Fibroblast of skin of back (primary cell): ENCODE results near the gene SOAT2.
"Not testable (repeated sequence)": the region's sequence is repeated elsewhere in the genome, so short reads cannot be mapped to it uniquely, and the experiment has no call there.

ENCODE experiments used
- DNase-seq: peaks from one replicate; pipeline ENCODE4 v3.0.0-alpha.2; 2013

The SOAT2 gene

DNA sequence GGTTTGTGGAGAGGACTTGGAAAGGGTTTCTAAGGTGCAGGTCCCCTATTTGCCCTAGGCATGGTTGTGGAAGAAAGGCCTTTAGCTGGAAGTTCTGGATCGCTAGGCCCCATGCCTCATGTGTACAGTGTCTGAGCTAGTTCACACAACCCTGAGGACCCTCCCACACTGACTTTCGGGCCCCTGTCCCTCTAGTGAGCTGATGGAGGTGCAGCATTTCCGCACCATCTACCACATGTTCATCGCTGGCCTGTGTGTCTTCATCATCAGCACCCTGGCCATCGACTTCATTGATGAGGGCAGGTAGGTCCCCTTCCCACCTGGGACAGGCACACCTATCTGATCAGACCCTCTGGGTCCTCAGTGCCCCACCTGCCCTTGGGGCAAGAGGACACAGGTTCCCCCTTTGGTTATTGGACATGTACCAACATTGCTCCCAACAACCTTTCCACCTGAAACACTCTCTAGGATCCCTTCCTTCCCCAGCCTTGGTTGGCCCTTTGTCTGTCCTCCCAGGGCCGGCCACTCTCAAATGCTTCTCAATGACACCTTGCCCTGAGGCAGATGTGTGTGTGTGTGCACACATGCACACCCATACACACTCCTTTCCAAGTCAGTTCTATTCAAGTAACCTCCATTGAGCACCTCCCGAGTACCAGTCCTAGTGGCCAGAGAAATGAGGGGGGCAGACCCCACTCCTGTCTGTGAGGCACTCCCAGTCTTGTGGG is 2.6 kb downstream of the SOAT2 start:
- DNase-seq = no peak

DNA sequence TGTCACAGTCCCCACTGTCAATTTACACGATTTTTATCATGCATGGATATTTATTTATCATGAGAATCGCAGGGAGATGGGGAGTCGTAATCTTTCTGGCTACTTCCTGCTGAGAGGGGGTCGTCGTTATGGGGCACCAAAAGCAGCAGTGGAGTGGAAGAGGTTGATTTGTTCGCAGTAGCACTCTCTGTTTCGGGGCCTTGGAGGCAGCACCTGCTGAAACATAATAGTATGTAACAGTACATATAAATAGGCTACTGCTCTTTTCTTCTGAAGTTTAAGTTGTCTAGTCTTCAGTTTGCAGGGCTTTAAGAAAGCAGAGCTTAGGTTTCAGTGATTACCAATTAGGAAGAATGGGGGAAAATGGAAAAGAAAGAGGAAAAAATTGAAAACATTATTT is 3.8 kb downstream of the SOAT2 start:
- no peak for DNase-seq

DNA sequence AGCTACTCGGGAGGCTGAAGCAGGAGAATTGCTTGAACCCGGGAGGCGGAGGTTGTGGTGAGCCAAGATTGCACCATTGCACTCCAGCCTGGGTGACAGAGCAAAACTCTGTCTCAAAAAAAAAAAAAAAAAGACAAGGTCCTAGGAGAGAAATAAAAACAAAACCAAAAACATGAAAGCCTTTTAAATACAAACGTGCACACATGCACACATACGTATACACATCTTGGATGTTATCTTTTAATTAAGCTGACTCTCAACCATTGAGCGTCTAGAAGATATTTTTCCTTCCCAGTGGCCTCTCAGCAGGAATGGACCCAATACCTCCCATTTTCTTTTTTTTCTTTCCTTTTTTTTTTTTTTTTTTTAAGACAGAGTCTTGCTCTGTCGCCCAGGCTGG is 9.1 kb downstream of the SOAT2 start:
- DNase-seq = not testable (repeated sequence)

DNA sequence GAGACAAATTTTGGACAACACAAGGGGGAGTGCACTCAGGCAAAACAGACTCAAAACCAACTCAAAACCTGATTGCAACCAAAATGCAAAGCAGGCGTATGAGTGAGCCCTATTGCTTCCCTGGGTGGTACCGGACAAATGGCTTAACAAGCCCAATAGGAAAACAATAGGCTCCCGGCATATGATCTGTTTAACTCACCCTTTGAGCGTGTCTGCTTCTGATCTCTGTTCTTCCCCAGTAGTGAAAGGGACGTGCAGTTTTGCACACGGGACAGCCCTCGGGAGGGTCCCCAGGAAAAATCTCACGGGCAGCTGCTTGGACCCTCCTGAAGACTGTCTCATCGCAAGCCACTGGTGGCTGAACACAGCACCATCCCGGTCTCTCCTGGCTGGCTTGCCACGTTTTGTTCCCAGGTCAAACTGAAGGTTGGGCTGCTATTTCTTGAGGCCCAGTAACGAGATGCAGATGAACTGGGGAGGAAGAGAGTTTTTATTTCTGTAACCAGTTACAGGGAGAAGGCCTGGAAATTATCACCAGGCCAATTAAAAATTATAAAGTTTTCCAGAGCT is 9.9 kb downstream of the SOAT2 start:
- no peak for DNase-seq

DNA sequence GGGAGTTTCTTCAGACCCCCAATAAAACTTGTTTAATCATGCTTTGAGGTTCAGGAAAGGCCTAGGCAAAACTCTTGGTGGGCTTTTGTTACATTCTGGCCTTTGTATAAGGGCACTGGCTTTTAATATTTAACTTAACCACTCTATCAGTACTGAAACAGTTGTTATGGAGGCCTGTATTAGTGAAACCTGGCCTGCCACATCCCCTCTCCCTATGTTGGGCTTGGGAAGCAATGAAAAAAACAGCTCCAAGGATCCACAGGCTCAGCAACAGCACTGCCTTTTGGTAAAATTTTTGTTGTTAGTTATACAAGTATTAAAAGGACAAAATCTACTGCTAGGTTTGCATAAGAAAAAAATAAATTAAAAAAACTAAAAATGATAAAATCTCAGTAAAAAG is 10.7 kb downstream of the SOAT2 start:
- no peak for DNase-seq

DNA sequence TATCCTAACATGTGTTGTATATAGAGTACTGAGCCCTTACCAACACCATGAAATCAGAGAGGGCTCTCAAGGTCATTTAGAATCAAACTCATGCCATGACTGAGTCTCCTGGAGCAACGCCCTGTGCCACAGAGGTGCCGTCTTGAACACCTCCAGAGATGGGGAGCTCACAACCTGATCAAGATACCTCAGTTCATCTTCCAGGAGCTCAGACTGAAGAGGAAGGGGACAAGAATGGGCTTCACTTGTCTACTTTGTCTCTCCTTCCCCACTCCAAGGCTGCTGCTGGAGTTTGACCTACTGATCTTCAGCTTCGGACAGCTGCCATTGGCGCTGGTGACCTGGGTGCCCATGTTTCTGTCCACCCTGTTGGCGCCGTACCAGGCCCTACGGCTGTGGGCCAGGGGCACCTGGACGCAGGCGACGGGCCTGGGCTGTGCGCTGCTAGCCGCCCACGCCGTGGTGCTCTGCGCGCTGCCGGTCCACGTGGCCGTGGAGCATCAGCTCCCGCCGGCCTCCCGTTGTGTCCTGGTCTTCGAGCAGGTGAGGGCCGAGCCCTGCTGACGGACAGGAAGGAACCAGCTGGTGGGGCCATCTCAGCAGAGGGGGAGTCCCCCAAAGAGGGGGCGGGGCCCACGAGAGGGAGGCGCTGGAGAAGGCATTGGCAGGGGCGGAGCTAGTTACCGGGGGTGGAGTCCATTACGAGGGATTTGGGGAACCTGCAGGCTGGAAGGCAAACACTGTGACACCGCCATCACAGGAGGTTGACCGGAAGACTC is 12.0 kb downstream of the SOAT2 start:
- DNase-seq = no peak

DNA sequence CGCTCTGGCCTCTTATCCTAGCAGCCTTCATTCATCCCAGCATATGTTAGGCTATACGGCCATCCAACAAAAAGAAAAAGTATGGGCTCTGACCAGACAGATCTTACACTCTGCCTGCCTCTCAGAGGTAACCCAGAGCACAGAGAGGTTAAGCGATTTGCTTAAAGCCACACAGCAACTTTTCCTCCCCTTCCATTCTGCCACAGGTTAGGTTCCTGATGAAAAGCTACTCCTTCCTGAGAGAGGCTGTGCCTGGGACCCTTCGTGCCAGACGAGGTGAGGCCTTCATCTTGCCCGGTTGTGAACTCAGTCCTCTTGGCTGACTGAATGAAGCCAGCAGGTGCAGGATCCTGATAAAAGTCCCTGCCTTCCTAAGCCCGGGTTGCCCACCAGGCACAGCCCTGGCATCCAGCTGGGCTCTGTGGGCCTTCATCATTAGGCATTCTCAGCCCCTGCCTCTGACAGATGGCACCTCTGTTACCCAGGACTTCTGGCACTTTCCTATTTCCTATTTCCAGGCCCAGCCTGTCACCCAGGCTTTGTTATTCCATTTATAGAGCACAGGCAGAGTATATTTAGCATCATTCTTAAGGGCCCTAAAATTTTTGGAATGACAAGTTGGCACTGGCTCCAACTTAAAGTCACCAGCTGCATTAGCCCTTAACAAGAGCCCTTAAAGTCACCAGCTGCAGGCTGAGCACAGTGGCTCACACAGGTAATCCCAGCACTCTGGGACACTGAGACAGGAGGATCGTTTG is 12.8 kb downstream of the SOAT2 start:
- peak; percentile 21 for DNase-seq

DNA sequence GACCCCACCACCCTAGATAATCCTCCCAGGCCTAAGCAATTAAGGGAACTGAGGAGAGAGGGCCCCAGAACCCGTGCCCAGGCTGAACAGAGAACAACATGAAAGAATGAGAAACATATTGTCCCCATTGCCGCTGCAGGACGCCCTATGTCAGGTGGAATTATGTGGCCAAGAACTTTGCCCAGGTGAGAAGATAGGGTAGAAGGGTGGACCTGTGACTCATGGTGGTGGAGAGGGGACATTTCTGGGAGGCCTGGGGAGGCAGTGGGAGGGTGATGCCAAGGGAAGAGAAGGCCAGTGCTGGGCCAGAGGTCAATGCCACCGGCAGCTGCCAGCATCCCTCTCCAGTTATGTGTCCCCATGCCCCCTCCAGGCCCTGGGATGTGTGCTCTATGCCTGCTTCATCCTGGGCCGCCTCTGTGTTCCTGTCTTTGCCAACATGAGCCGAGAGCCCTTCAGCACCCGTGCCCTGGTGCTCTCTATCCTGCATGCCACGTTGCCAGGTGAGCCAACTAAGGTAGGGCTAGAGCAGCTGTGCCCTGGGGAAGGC is 15.5 kb downstream of the SOAT2 start:
- no peak for DNase-seq

DNA sequence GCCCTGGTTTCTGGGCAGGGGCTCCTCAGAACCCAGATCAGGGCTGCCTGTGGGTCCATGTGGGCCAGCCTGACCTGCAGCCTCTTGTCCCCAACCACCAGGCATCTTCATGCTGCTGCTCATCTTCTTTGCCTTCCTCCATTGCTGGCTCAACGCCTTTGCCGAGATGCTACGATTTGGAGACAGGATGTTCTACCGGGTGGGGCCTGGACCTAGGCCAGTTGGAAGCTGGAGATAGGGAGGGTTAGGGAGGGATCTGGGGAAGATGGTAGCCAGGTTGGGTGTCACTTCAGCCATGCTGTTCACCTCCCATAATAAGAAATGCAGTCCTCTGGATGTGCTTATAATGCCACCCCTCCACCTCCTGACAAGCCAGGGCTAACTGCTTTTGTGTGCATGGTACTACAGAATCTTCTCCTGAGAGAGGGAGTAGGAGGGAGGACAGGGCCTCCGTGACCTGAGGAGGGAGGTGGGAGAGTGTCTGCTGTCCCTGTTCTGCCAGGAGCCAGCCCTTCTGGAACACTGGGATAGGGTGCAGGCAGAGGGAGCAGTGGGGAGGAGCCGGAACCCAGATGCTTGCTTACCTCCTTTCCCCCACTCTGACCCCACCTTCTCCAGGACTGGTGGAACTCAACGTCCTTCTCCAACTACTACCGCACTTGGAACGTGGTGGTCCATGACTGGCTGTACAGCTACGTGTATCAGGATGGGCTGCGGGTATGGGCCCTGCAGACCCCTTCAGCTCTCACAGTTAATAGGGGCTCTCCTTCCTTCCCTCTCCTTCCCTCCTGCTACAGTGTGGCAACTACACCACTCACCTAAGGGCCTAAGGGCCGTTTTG is 17.6 kb downstream of the SOAT2 start:
- no peak for DNase-seq

DNA sequence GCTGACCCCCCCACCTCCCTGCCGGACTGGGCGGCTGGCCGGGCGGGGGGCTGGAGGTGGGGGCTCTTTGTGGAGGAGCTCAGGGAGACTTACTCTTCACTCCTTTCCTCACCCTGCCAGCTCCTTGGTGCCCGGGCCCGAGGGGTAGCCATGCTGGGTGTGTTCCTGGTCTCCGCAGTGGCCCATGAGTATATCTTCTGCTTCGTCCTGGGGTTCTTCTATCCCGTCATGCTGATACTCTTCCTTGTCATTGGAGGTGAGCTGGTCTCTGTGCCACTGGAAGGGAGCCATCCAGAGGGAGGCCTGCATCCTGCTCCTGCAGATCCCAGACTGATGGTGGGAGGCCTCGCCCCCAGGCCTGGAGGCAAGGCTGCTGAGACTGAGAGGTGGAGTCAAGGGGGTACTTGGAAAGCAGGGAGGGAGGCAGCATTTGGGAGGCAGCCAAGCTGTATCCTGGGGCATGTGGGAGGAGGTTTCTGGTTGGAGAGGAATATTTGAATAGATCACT is 19.7 kb downstream of the SOAT2 start:
- peak; percentile 44 for DNase-seq

DNA sequence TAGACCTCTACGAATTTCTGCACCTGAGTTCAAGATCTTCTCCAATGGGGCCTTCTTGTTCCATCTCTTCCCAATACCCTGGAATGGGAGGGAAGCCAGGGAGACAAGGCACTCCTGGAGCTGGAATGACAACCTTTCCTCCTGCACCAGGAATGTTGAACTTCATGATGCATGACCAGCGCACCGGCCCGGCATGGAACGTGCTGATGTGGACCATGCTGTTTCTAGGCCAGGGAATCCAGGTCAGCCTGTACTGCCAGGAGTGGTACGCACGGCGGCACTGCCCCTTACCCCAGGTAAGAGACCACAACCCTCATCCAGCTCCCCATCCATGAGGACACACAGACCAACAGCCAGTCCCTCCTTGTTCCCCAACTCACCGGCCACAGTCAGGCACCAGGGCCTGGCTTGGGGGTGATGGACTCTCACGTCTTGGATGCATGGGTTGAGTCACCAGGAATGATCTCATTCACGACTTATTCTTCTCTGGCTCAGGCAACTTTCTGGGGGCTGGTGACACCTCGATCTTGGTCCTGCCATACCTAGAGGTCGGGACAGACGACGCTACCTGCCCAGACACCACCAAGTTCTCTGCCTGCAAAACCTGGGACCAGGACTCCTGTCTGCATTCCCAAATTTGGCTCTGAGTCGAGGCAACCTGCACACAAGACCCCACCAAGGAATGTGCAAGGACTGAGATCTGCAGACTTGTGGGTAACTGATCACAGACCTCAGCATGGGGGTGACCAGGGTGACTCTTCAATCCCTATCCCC is 20.5 kb downstream of the SOAT2 start:
- peak; percentile 52 for DNase-seq

DNA sequence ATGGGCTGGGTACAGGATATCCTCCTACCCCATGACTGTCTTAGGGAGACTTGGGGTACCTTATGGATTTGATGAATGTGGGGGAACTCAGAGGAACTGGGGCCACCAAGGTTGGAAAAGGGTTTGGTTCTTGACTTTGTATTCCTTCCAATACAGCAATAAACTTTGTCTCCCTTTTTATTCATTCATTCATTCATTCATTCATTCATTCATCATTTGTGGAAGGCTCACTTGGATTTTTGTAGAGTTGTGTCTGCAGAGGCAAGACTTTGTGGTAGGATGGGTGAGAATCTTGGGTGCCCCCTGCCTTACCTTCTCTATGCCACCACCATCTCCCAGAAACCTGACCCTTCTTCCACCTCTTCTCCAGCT is 21.1 kb downstream of the SOAT2 start:
- DNase-seq = no peak

DNA sequence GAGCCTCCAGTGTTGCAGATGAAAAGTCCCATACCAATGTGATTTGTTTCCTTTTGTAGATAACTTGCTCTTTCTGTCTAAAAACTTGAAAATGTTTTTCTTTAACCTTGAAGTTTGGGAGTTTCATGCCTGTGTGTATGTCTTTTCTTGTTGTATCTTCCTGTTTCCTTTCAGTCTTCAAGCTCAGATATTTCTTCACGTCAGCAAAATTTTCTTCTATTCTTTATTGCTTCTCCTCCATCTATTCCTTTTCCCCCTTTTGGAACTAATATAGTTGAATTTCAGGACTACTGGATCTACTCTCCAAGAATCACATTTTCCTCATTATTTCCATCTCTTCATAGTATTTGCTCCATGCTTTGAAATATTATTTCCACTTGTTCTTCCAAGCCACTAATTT is 23.9 kb downstream of the SOAT2 start:
- DNase-seq = no peak

DNA sequence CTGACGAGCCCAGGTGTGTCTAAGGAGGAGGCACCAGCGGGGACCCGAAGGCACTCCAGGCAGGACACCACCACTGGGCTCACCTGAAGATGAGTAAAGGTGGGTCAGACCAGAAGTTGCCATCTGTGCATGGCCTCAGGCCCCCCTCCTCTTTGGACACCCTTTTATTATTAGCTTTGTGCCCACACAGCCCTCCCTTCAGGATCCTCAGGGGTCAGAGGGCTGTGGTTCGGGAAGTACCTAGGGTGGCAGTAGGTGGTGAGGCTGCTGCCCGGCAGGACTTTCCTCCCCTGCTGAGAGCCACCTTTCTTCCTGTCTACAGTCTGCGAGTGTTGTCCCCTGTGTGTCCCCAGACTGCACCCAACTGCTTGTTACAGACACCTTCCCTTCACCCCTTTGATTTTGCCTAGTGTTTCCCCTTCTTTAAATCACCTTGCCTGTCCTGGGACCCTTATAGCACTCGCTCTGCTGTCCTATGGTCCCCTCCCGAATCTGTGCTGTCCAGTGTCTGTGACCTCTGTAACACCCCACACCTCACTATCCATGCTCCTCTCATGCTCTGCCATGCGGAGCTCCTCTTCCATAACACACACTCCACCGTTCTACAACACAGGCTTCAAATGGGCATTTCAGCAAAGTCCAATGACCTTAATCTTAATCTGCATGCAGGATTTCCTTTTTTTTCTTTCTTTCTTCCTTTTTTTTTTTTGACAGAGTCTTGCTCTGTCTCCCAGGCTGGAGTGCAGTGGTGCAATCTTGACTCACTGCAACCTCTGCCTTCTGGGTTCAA is 25.7 kb downstream of the SOAT2 start:
- DNase-seq = no peak

DNA sequence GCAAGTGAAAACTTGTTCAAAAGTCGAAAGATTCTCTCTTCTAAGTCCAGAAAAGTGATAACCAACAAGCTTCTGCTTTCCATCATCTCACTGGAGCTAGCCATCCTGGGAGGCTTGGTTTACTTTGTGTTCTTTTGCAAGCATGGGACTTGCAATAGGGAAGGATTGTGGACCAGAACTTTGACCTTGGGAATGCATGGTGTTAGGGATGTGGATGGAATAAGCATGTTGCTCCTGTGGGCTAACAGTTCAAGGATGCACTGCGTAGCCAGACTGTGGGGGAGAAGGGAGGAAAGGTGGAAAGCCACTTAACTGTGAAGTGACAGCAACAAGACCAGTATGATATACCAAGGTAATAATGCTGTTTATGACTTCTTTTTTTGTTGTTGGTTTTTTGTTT is 28.6 kb downstream of the SOAT2 start:
- no peak for DNase-seq

DNA sequence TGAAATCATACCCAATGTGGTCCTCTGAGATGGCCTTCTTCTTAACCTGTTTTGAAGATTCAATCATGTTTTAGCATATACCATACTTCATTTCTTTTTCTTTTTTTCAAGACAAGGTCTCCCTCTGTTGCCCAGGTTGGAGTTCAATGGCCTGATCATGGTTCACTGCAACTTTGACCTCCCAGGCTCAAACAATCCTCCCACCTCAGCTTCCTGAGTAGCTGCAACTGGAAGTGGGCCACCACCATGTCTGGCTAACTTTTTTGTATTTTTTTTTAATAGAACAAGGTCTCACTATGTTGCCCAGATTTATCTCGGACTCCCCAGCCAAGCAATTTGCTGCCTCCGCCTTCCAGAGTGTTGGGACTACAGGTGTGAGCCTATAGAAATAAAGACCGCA is 30.4 kb downstream of the SOAT2 start:
- DNase-seq = no peak

DNA sequence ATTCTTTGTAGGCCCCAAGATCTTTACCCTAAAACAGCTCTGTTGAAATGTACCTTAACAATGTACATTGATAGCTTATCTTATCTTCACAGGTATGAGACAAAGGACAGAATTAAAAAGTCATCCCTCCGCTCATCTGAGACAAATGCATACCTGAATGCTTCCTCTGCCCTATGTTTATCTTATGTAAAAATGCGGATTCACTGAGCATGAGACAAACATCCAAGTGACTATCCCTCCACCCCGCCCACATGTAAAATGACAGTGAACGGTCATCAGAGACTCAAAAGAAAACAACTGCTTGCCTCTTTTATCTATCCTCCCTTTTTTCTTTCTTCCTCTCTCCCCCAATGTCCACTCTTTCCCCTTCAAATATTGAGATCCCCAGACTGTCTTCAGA is 40.1 kb downstream of the SOAT2 start:
- DNase-seq = no peak

DNA sequence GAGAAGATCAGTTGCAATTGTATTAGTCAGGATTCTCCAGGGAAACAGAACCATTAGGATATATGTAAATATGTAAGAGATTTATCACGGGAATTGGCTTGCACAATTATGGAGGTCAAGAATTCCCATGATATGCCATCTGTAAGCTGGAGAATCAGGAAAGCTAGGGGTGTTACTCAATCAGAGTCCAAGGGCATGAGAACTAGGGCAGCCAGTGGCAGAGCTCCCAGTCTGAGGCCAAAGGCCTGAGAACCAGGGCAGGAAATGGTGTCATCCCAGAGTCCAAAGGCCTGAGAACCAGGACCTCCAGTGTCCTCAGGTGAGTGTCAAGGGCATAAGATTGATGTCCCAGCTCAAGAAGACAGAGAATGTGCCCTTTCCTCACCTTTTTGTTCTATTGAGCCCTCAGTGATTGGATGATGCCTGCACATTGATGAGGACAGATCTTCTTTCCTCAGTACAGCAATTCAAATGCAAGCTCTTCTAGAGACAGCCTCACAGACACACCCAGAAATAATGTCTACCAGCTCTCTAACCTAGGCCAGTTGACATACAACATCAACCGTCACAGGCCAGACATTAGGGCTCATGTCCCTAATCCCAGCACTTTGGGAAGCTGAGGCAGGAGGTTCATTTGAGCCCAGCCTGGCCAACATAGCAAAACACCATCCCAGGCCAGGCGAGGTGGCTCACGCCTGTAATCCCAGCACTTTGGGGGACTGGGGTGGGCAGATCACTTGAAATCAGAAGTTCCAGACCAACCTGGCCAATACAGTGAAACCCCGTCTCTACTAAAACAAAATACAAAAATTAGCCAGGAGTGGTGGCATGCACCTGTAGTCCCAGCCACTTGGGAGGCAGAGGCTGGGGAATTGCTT is 42.3 kb downstream of the SOAT2 start:
- no peak for DNase-seq

DNA sequence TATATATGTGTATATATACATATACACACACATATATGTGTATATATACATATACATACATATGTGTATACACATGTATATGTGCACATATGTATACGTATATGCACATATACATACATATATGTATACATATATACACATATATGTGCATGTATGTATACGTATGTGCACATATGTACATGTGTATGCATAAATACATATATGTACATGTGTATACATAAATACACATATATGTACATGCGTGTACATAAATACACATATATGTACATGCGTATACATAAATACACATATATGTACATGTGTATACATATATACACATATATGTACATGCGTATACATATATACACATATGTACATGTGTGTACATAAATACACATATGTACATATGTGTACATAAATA is 43.9 kb downstream of the SOAT2 start:
- DNase-seq = no peak
